Lung (tissue), 13 donors: ENCODE measurements around the gene ARID1A. TPM values are rescaled to one million over a fixed set of nuclear protein-coding genes. Genes with fewer than 3 reads are reported as not detected.

Experiments
- ATAC-seq: fragments of 200-7000 bp; cut with Tn5 transposase; one replicate; pipeline ENCODE4 v1.9.1; 2020; ENCODE audit warnings: moderate number of reproducible peaks; ENCODE audit not compliant: insufficient read depth, low FRiP score
- DNase-seq, 3 donors: peaks; one replicate each; pipeline ENCODE4 v3.0.0-alpha.2; 2013 to 2017
- H3K27ac ChIP-seq, 2 donors: one replicate each; pipeline ENCODE4 v1.5.1; 2013; ENCODE audit warnings: mild to moderate bottlenecking in 2 of 2, moderate library complexity in 2 of 2, control low read depth in 1 of 2, inconsistent platforms in 1 of 2, low read depth in 1 of 2, low read length in 1 of 2
- H3K27me3 ChIP-seq, 3 donors: one replicate each; pipeline ENCODE4 v1.5.1; 2013; ENCODE audit warnings: low read length in 2 of 3; ENCODE audit not compliant: control insufficient read depth in 3 of 3, insufficient read depth in 3 of 3
- H3K36me3 ChIP-seq, 4 donors: one replicate each; pipeline ENCODE4 v1.5.1; 2013; ENCODE audit warnings: low read length in 4 of 4, mild to moderate bottlenecking in 1 of 4, moderate library complexity in 1 of 4; ENCODE audit not compliant: control insufficient read depth in 4 of 4, insufficient read depth in 4 of 4
- H3K4me1 ChIP-seq, 5 donors: one replicate each; pipeline ENCODE4 v1.5.1; 2013; ENCODE audit warnings: low read length in 5 of 5, mild to moderate bottlenecking in 2 of 5, moderate library complexity in 1 of 5; ENCODE audit not compliant: control insufficient read depth in 5 of 5, insufficient read depth in 5 of 5
- H3K4me3 ChIP-seq: one replicate; pipeline ENCODE4 v1.5.1; 2013; ENCODE audit warnings: mild to moderate bottlenecking, control low read depth, moderate library complexity
- H3K9ac ChIP-seq, 2 donors: one replicate each; pipeline ENCODE4 v1.5.1; 2013; ENCODE audit warnings: low read length in 2 of 2, control low read depth in 1 of 2; ENCODE audit not compliant: insufficient read depth in 1 of 2
- H3K9me3 ChIP-seq, 4 donors: one replicate each; pipeline ENCODE4 v1.5.1; 2013; ENCODE audit warnings: low read length in 3 of 4, mild to moderate bottlenecking in 1 of 4, moderate library complexity in 1 of 4; ENCODE audit not compliant: control insufficient read depth in 4 of 4, insufficient read depth in 3 of 4
- WGBS, 2 donors: extraction: QIAGEN DNeasy Blood & Tissue Kit; methylation state at CpG; one replicate each; pipeline ENCODE4 v1.1.7; 2013; 5-methylcytosine and 5-hydroxymethylcytosine counted together
- polyA plus RNA-seq, 2 donors: library from polyadenylated mRNA; stranded (reverse); fragments of 200-250 nt; gene quantifications; one replicate each; pipeline ENCODE4 v1.2.1, GENCODE V29; 2013
- small RNA-seq: library from RNA; depleted of rRNA; stranded (forward); fragments of <200 nt; gene quantifications from one replicate; pipeline ENCODE3, GENCODE V24; 2014; ENCODE audit warnings: low replicate concordance
- total RNA-seq, 2 donors: library from RNA; depleted of rRNA in 1 of 2; stranded (reverse); fragments of >200 nt in 1 of 2; gene quantifications; one replicate each; pipeline ENCODE4 v1.2.1, GENCODE V29; 2014 to 2021
- TF ChIP-seq, protein P1 (sequence below): IDR thresholded peaks from 2 replicates; pipeline ENCODE4 v1.5.1; 2012; ENCODE audit warnings: mild to moderate bottlenecking; ENCODE audit errors: control extremely low read depth, extremely low read depth
- donor health status: control.
- donor health status: control.
- donor health status: Bipolar disorder and iron deficiency.
- donor health status: healthy.
- donor health status: DM: yes; HTN: yes; CAD: no.

ARID1A gene
- total and polyA plus RNA-seq, 4 donors: 16.1 to 119 (median 50.1) TPM

GRCh38 chr1:26829184-26829911 lies 133.5 kb downstream of the ARID1A start:
- ATAC-seq (no peak), DNase-seq (no peak)
- Histone ChIP-seq H3K27ac (peak overlapping the region in 1 of 2 donors; percentile 57), H3K36me3 (peaks cover 0 to 20% (median 15%) of the 10 kb centered on the region in 4 donors), H3K9ac (no peak overlapping the region), H3K4me3 (no peak overlapping the region), H3K9me3 (no peaks in the 10 kb centered on the region), H3K27me3 (no peaks in the 10 kb centered on the region), H3K4me1 (peaks cover 0 to 20% (median 13%) of the 10 kb centered on the region in 5 donors)
- WGBS, 2 donors: 92 to 95% methylated on average over 6 of the region's 6 CpGs
- TF ChIP-seq, protein P1, sequence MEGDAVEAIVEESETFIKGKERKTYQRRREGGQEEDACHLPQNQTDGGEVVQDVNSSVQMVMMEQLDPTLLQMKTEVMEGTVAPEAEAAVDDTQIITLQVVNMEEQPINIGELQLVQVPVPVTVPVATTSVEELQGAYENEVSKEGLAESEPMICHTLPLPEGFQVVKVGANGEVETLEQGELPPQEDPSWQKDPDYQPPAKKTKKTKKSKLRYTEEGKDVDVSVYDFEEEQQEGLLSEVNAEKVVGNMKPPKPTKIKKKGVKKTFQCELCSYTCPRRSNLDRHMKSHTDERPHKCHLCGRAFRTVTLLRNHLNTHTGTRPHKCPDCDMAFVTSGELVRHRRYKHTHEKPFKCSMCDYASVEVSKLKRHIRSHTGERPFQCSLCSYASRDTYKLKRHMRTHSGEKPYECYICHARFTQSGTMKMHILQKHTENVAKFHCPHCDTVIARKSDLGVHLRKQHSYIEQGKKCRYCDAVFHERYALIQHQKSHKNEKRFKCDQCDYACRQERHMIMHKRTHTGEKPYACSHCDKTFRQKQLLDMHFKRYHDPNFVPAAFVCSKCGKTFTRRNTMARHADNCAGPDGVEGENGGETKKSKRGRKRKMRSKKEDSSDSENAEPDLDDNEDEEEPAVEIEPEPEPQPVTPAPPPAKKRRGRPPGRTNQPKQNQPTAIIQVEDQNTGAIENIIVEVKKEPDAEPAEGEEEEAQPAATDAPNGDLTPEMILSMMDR: no peak

GRCh38 chr1:26831059-26831458 lies 135.2 kb downstream of the ARID1A start:
- H3K27ac ChIP-seq: no peak overlapping the region
- H3K4me1 ChIP-seq: peaks cover 0 to 20% (median 12%) of the 10 kb centered on the region in 5 donors
- H3K9ac ChIP-seq: no peak overlapping the region
- no peak for ATAC-seq
- no peaks in the 10 kb centered on the region for H3K27me3 ChIP-seq
- H3K9me3 ChIP-seq: no peaks in the 10 kb centered on the region
- TF ChIP-seq, protein P1: no peak
- 96 to 97% methylated on average over 3 of the region's 3 CpGs for WGBS, 2 donors
- H3K4me3 ChIP-seq: no peak overlapping the region
- no peak for DNase-seq
- H3K36me3 ChIP-seq: peaks cover 0 to 32% (median 23%) of the 10 kb centered on the region in 4 donors

Small RNAs within 50 kb of the gene (small RNA-seq; reads per million reads assigned to genes)
- gene AL627082.1 (not detected), gene RN7SL165P (not detected)

Other genes with a start within 250 kb of the ARID1A start
- gene HMGN2, start 223.6 kb upstream of the ARID1A start, total RNA-seq: 100 to 1,000 TPM; 329 to 374 TPM
- gene HMGN2, start 223.6 kb upstream of the ARID1A start, polyA plus RNA-seq: 100 to 1,000 TPM; 452 to 580 TPM
- 100 to 1,000 TPM in 1 of 2 donors, 10 to 100 TPM in 1; 58.6 to 100 TPM for gene RPS6KA1, start 166.3 kb upstream of the ARID1A start, total RNA-seq
- gene RPS6KA1, start 166.3 kb upstream of the ARID1A start, polyA plus RNA-seq: 100 to 1,000 TPM in 1 of 2 donors, 10 to 100 TPM in 1; 63.2 to 109 TPM
- gene PIGV, start 91.9 kb downstream of the ARID1A start, total RNA-seq: 10 to 100 TPM; 14.3 TPM
- gene PIGV, start 91.9 kb downstream of the ARID1A start, polyA plus RNA-seq: 10 to 100 TPM in 1 of 2 donors, 1 to 10 TPM in 1; 6.8 to 11.8 TPM
- 10 to 100 TPM; 11.6 to 23.6 TPM for gene ZDHHC18, start 130.7 kb downstream of the ARID1A start, total RNA-seq
- 10 to 100 TPM; 13.0 to 39.1 TPM for gene ZDHHC18, start 130.7 kb downstream of the ARID1A start, polyA plus RNA-seq
- gene SFN, start 167.1 kb downstream of the ARID1A start, total RNA-seq: 100 to 1,000 TPM in 1 of 2 donors, 1 to 10 TPM in 1; 1.4 to 118 TPM
- gene SFN, start 167.1 kb downstream of the ARID1A start, polyA plus RNA-seq: 100 to 1,000 TPM in 1 of 2 donors, 10 to 100 TPM in 1; 99.4 to 178 TPM
- 10 to 100 TPM; 13.7 to 25.6 TPM for gene GPN2, start 194.3 kb downstream of the ARID1A start, total RNA-seq
- 10 to 100 TPM; 15.3 to 17.6 TPM for gene GPN2, start 194.3 kb downstream of the ARID1A start, polyA plus RNA-seq
- gene GPATCH3, start 204.5 kb downstream of the ARID1A start, total RNA-seq: 10 to 100 TPM; 10.4 to 16.7 TPM
- gene GPATCH3, start 204.5 kb downstream of the ARID1A start, polyA plus RNA-seq: 10 to 100 TPM; 11.5 to 17.5 TPM
- 1 to 10 TPM; 2.1 to 2.3 TPM for gene NR0B2, start 218.0 kb downstream of the ARID1A start, total RNA-seq
- gene NR0B2, start 218.0 kb downstream of the ARID1A start, polyA plus RNA-seq: 1 to 10 TPM; 1.6 to 6.0 TPM
- gene NUDC, start 225.7 kb downstream of the ARID1A start, total RNA-seq: 10 to 100 TPM; 39.3 to 68.7 TPM
- 10 to 100 TPM; 60.1 to 77.8 TPM for gene NUDC, start 225.7 kb downstream of the ARID1A start, polyA plus RNA-seq